ENCODE results near the gene TMEM131.
"Not testable (repeated sequence)": the region's sequence is repeated elsewhere in the genome, so short reads cannot be mapped to it uniquely, and the experiment has no call there.

The TMEM131 gene

GRCh38 chr2:97834610-97835009 lies 161.1 kb downstream of the TMEM131 start:
- H3K27ac Mint-ChIP-seq = no peak overlapping the region
- no peaks in the 10 kb centered on the region for H3K9me3 Mint-ChIP-seq
- H3K4me1 Mint-ChIP-seq = no peaks in the 10 kb centered on the region
- H3K4me3 Mint-ChIP-seq = no peak overlapping the region
- no peak for TF ChIP-seq CTCF (IDR thresholded peaks at IDR 0.05; ENCODE audit: unreplicated experiment in 3 of 3)
- H3K36me3 Mint-ChIP-seq (ENCODE audit: low read depth) = peaks cover 43% of the 10 kb centered on the region
- no peaks in the 10 kb centered on the region for H3K27me3 Mint-ChIP-seq (ENCODE audit: low read depth)

- no peaks in the 10 kb centered on the region for H3K4me1 Mint-ChIP-seq
- no peak for TF ChIP-seq CTCF (IDR thresholded peaks at IDR 0.05; ENCODE audit: unreplicated experiment in 3 of 3)
- H3K27ac Mint-ChIP-seq = no peak overlapping the region
- H3K9me3 Mint-ChIP-seq = no peaks in the 10 kb centered on the region
- H3K36me3 Mint-ChIP-seq (ENCODE audit: low read depth) = peaks cover 46% of the 10 kb centered on the region
- no peak overlapping the region for H3K4me3 Mint-ChIP-seq
- H3K27me3 Mint-ChIP-seq (ENCODE audit: low read depth) = no peaks in the 10 kb centered on the region
These were observed 164.6 kb downstream of the TMEM131 start for GRCh38 chr2:97831121-97831520.

- peaks cover 61% of the 10 kb centered on the region for H3K36me3 Mint-ChIP-seq (ENCODE audit: low read depth)
- H3K27me3 Mint-ChIP-seq (ENCODE audit: low read depth); H3K4me3 Mint-ChIP-seq; H3K9me3 Mint-ChIP-seq; H3K27ac Mint-ChIP-seq; H3K4me1 Mint-ChIP-seq: not testable (repeated sequence)
These were observed 166.5 kb downstream of the TMEM131 start for GRCh38 chr2:97829255-97829654.

- not testable (repeated sequence) for H3K27ac Mint-ChIP-seq, H3K4me3 Mint-ChIP-seq
- peaks cover 70% of the 10 kb centered on the region for H3K36me3 Mint-ChIP-seq (ENCODE audit: low read depth)
These were observed 168.7 kb downstream of the TMEM131 start for GRCh38 chr2:97827013-97827412.

GRCh38 chr2:97826266-97826847 lies 169.4 kb downstream of the TMEM131 start:
- H3K4me1 Mint-ChIP-seq; H3K9me3 Mint-ChIP-seq; H3K27me3 Mint-ChIP-seq (ENCODE audit: low read depth); H3K4me3 Mint-ChIP-seq; H3K27ac Mint-ChIP-seq: not testable (repeated sequence)
- peaks cover 75% of the 10 kb centered on the region for H3K36me3 Mint-ChIP-seq (ENCODE audit: low read depth)

More at GRCh38 chr2:97827013-97827412, 168.7 kb downstream of the TMEM131 start:
- H3K9me3 Mint-ChIP-seq; H3K27me3 Mint-ChIP-seq (ENCODE audit: low read depth); H3K4me1 Mint-ChIP-seq: not testable (repeated sequence)

GRCh38 chr2:97824011-97824410 lies 171.7 kb downstream of the TMEM131 start:
- not testable (repeated sequence) for H3K4me1 Mint-ChIP-seq; H3K27me3 Mint-ChIP-seq (ENCODE audit: low read depth); H3K9me3 Mint-ChIP-seq; H3K27ac Mint-ChIP-seq; H3K4me3 Mint-ChIP-seq
- H3K36me3 Mint-ChIP-seq (ENCODE audit: low read depth) = peaks cover 62% of the 10 kb centered on the region

- not testable (repeated sequence) for H3K27me3 Mint-ChIP-seq (ENCODE audit: low read depth); H3K9me3 Mint-ChIP-seq; H3K4me3 Mint-ChIP-seq; H3K4me1 Mint-ChIP-seq; H3K27ac Mint-ChIP-seq
- peaks cover 51% of the 10 kb centered on the region for H3K36me3 Mint-ChIP-seq (ENCODE audit: low read depth)
These were observed 173.9 kb downstream of the TMEM131 start for GRCh38 chr2:97821862-97822261.

- Mint-ChIP-seq H3K9me3 (no peaks in the 10 kb centered on the region), H3K27ac (no peak overlapping the region), H3K4me1 (no peaks in the 10 kb centered on the region), H3K4me3 (no peak overlapping the region), H3K27me3 (ENCODE audit: low read depth) (no peaks in the 10 kb centered on the region), H3K36me3 (ENCODE audit: low read depth) (peaks cover 35% of the 10 kb centered on the region)
- TF ChIP-seq CTCF (IDR thresholded peaks at IDR 0.05; ENCODE audit: unreplicated experiment in 3 of 3) = no peak
These were observed 176.0 kb downstream of the TMEM131 start for GRCh38 chr2:97819754-97820153.

GRCh38 chr2:97816411-97816810 lies 179.3 kb downstream of the TMEM131 start:
- Mint-ChIP-seq H3K27ac (no peak overlapping the region), H3K9me3 (no peaks in the 10 kb centered on the region), H3K27me3 (ENCODE audit: low read depth) (no peaks in the 10 kb centered on the region), H3K4me1 (no peaks in the 10 kb centered on the region), H3K4me3 (no peak overlapping the region), H3K36me3 (ENCODE audit: low read depth) (peaks cover 31% of the 10 kb centered on the region)
- no peak for TF ChIP-seq CTCF (IDR thresholded peaks at IDR 0.05; ENCODE audit: unreplicated experiment in 3 of 3)

All from nephron (organoid).